Stimulated activated CD4-positive, alpha-beta T cell treated with anti-CD3 and anti-CD28 coated beads, Interleukin-2, amount 100 ng/mL, for 24 hours (primary cell): ENCODE results near the gene CRACR2B.

ENCODE experiments used
- DNase-seq, 2 donors: peaks; one replicate each; pipeline ENCODE4 v3.0.0-alpha.2; 2020

CRACR2B gene

GRCh38 chr11:794766-795633 is 32.7 kb upstream of the CRACR2B start:
- no peak for DNase-seq

- DNase-seq: peak; percentile 85 to 86
Observed at GRCh38 chr11:795634-796564, 31.8 kb upstream of the CRACR2B start.

GRCh38 chr11:796565-797295 is 31.0 kb upstream of the CRACR2B start:
- no peak for DNase-seq

DNA sequence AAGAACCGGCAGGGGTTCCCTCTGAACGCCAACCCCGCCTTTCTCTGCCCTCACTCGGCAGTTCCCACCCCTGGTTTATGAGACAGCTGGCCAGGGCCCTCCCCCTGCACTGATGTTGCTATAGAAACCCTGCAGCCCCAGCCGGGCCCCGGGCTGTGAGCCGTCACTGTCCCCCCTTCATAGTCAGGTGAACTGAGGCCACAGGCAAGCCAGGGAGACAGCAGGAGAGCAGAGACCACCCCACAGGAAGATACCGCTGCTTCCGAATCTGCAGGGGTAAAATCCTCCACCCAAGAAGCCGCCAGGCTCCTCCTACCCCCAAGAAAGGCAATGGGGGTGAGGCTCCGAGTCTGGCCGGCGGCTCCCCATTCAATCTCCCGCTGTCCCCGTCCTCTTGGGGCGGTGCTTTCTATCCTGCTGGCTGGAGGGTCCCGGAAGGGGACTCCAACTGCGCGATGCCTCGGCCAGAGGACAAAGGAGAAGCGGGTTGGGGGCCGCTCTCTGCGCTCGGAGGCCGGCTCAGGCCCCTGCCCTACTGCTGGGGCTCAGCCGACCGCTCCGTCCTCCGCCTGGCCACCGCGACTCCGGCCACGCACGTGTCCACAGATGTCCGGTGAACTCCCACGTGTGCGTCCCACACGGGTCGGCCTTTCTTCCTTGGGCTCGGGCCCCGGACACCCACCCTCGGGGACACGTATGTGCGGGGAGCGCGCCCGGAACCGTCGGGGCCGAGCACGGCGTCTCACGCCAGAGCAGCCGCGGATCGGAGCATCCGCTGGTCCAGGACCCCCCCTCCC is 30.2 kb upstream of the CRACR2B start:
- peak; percentile 77 to 82 for DNase-seq

GRCh38 chr11:798093-798713 is 29.5 kb upstream of the CRACR2B start, which contains the start of gene SLC25A22:
TSS of gene SLC25A22 (minus strand) at chr11:798281. CDS start at chr11:795006, 3,275 bp downstream.
- peak; percentile 87 to 90 for DNase-seq

GRCh38 chr11:799641-800316 is 27.9 kb upstream of the CRACR2B start:
- no peak for DNase-seq

DNA sequence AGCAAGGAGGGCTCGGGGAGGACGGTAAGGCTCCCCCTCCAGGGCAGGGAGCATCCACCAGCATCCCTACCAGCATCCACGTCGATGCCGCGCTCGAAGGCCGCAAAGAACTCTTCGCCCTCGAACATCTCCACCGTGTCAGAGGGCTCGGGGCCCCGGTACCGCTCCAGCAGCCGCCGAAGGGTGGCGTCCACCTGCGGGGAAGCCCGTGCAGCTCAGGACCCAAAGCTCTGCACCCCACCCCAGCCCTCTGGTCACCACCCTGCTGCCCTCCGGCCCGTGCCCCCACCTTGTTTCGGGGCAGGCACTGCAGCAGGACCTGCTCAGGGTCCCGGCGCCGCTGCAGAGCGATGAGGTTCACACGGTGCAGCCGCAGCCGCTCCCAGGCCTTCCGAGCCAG is 27.2 kb upstream of the CRACR2B start:
- no peak for DNase-seq

- no peak for DNase-seq
Observed at GRCh38 chr11:801097-801780, 26.5 kb upstream of the CRACR2B start.

GRCh38 chr11:802018-802617 is 25.6 kb upstream of the CRACR2B start:
- DNase-seq: no peak

- DNase-seq: no peak
Observed at GRCh38 chr11:802693-803466, 24.8 kb upstream of the CRACR2B start.

DNA sequence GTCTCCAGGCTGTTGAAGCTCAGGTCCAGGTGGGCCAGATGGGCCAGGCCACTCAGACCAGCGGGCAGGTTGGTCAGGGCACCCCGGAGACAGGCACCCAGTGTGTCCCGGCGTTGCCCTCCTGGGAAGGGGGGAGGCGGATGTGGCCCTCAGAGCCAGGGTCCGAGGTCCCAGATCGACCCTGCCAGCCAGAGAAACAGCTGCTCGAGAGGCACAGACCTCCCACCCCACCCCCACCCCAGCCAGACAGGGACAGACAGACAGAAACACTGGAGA is 24.3 kb upstream of the CRACR2B start:
- no peak for DNase-seq

DNA sequence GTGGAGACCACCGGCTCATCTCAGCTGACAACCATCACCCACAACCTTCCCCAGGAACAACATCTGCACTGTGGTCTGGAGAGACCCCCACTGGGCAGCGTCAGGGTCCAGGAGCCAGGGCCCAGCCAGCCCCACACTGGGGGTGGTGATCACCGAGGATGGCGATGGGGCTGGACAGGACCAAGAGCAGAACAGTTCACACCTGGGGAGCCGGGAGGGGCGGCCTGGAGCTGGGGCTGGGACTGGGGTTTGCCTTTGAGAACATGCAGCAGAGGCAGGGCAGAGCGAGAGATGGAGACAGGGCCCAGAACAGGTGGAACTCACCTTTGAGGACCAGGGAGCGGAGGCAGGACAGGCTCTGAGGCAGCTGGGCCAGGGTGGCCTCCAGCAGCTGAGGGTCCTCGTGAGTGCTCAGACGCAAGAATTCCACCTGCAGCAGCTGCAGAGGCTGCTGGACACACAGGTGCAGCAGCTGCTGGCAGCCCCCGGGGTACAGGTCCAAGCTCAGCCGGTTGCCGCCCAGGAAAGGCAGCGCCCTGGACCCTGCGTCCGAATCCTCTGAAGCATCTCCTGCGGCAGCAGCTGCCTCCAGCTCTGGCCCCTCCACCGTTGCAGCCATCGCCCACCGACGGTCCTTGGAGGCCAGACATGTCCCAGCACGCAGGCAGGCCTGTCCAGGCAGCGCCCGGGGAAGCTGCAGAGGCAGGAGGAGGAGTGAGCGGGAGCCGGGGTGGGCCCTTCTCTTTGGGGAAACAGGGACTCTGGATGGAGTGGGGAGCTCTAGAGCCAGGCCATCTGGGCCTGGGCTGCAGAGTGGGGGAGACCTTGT is 23.7 kb upstream of the CRACR2B start:
- DNase-seq: no peak

- DNase-seq: no peak
Observed at GRCh38 chr11:804599-804964, 23.1 kb upstream of the CRACR2B start.

DNA sequence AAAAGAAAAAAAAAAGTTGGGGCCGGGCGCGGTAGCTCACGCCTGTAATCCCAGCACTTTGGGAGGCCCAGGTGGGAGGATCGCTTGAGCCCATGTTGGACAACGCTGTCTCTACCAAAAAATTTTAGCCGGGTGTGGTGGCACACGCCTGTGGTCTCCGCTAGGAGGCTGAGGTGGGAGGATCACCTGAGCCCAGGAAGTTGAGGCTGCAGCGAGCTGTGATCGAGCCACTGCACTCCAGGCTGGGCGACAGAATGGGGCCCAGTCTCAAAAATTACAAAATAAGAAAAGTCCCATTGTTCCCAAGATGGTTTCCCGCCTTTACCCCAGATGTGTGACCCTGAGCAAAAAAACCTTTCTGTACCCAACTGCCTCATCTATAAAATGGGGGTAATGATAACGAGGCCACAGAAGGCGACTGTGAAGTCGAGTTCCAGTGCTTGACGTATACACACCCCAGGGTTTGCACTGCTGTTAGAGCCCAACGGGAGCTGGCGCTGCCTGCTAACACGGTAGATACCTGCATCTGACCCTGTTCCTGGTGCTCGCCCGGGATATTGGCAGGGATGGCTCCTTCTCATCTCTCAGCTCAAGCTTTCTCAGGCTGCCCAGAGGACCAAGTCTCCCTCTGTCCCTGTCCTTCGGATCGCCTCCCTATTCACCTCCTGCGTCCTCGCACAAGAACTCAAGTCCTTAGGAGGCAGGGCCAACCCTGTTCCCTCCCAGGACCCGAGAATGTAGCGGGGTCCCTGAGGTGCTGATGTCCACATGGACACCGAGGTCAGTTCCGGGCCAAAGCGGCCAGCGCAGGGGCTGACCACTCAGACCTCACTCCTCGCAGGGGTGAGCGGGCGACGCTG is 19.1 kb upstream of the CRACR2B start:
- no peak for DNase-seq

DNA sequence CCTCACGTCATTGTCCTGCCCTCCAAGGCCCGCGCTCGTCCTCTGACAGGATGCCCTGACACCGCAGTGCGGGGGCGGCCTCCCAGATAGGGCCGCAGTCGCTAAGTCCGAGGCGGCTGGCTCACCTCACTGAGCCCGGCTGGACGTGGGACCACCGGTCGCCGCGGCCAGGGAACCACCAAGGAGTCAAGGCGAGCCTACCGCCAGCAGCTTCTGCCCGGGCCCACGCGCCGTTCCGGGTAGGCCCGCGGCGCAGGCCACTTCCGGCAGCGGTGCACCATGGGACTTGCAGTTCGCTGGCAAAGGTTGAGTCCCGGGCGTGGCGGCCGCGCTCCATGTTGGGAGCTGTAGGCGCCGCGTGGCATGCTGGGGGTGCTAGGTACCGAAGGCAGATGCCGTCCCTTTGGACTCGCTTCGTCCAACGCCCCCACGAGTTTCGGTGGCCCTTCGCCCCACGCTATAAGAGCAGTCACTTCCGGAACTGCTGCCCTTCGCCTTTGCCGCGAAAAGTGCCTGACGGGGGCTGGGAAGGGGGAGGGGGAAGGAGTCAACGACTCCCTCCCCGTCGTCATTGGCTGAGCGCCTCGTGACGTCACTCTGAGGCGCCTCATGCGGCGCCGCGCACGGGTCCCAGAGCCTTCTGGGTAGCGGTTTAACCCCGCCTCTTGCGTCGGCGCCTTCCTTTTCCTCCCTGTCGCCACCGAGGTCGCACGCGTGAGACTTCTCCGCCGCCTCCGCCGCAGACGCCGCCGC is 18.3 kb upstream of the CRACR2B start, which contains the start of gene RPLP2:
Gene RPLP2 (plus strand): TSS at position 681 of the 753 bp plus-strand sequence. CDS start 268 bp downstream, outside the sequence.
- peak; percentile 97 to 98 for DNase-seq

- no peak for DNase-seq
Observed at GRCh38 chr11:810040-810567, 17.6 kb upstream of the CRACR2B start.
